Fibroblast of lung (primary cell): ENCODE data around the gene NECTIN2. TPM values are rescaled to one million over a fixed set of nuclear protein-coding genes. Genes with fewer than 3 reads are reported as not detected.

Experiments used
- DNase-seq, 2 donors: peaks; one replicate each; pipeline versions ENCODE4 v3.0.0 to v3.0.0-alpha.2; 2010; ENCODE audit warnings: low read depth in 2 of 2
- H2AFZ ChIP-seq: 2 replicates; pipeline ENCODE4 v1.5.1; 2012; ENCODE audit warnings: low read length, control low read depth, inconsistent platforms
- H3K27ac ChIP-seq: 2 replicates; pipeline ENCODE4 v1.5.1; 2011; ENCODE audit warnings: low read length, control low read depth; ENCODE audit not compliant: insufficient read depth
- H3K27me3 ChIP-seq: 2 replicates; pipeline ENCODE4 v1.5.1; 2011; ENCODE audit warnings: mild to moderate bottlenecking, low read length; ENCODE audit not compliant: control insufficient read depth, insufficient read depth
- H3K36me3 ChIP-seq: 2 replicates; pipeline ENCODE4 v1.5.1; 2011; ENCODE audit warnings: low read length; ENCODE audit not compliant: control insufficient read depth, insufficient read depth
- H3K4me1 ChIP-seq: 2 replicates; pipeline ENCODE4 v1.5.1; 2011; ENCODE audit warnings: low read length; ENCODE audit not compliant: control insufficient read depth, insufficient read depth; ENCODE audit errors: extremely low read depth
- H3K4me2 ChIP-seq: 2 replicates; pipeline ENCODE4 v1.5.1; 2011; ENCODE audit warnings: low read length, control low read depth; ENCODE audit not compliant: insufficient read depth; ENCODE audit errors: extremely low read depth
- H3K4me3 ChIP-seq, 4 experiments: fragments of 200-600 bp in 1 of 4; sonication (generic) in 1 of 4; replicated peaks in 1 of 4; 2 replicates each; pipeline ENCODE4 v1.5.1; 2011 to 2016; ENCODE audit warnings: low read length in 4 of 4, low read depth in 3 of 4, mild to moderate bottlenecking in 3 of 4, control low read depth in 2 of 4, inconsistent platforms in 1 of 4, mixed read lengths in 1 of 4; ENCODE audit not compliant: insufficient read depth in 1 of 4; ENCODE audit errors: control extremely low read depth in 1 of 4
- H3K79me2 ChIP-seq: 2 replicates; pipeline ENCODE4 v1.5.1; 2012; ENCODE audit warnings: mild to moderate bottlenecking, low read length, inconsistent platforms; ENCODE audit not compliant: control insufficient read depth, insufficient read depth
- H3K9ac ChIP-seq: 2 replicates; pipeline ENCODE4 v1.5.1; 2011; ENCODE audit warnings: mild to moderate bottlenecking, low read length, control low read depth; ENCODE audit not compliant: insufficient read depth
- H3K9me3 ChIP-seq: 2 replicates; pipeline ENCODE4 v1.5.1; 2012; ENCODE audit warnings: low read depth, low read length; ENCODE audit not compliant: control insufficient read depth, insufficient read depth
- H4K20me1 ChIP-seq: 2 replicates; pipeline ENCODE4 v1.5.1; 2011; ENCODE audit warnings: low read length; ENCODE audit not compliant: control insufficient read depth, insufficient read depth; ENCODE audit errors: extremely low read depth
- CTCF ChIP-seq, 2 donors: IDR thresholded peaks in 1 of 2; conservative IDR thresholded peaks in 1 of 2; 1 replicate in 1 of 2; 2 replicates in 1 of 2; pipeline ENCODE4 v1.5.1; 2011 to 2012; ENCODE audit warnings: low read length in 2 of 2, control low read depth in 1 of 2, inconsistent platforms in 1 of 2, low read depth in 1 of 2, mild to moderate bottlenecking in 1 of 2
- EZH2 ChIP-seq: IDR thresholded peaks from 2 replicates; pipeline ENCODE4 v1.5.1; 2012; ENCODE audit warnings: low read length, control low read depth, mild to moderate bottlenecking; ENCODE audit errors: missing control alignments
- polyA plus RNA-seq, 2 donors: library from polyadenylated mRNA; depleted of rRNA in 1 of 2; stranded (reverse) in 1 of 2; unstranded in 1 of 2; fragments of >200 nt; gene quantifications; 2 replicates each; pipeline ENCODE4 v1.2.1, GENCODE V29; 2011 to 2012; ENCODE audit warnings: missing spikeins in 1 of 2
- total RNA-seq: library from RNA; depleted of rRNA; stranded (reverse); fragments of >200 nt; gene quantifications from 2 replicates; pipeline ENCODE4 v1.2.1, GENCODE V29; 2014

The NECTIN2 gene
- total and polyA plus RNA-seq, 2 donors (not counting 1 experiment from before 2014, with no cell fraction given): 70.7 to 77.4 TPM

GRCh38 chr19:44867578-44867977 is 21.5 kb downstream of the NECTIN2 start:
- Histone ChIP-seq H3K9ac (no peak overlapping the region), H3K9me3 (no peaks in the 10 kb centered on the region), H3K4me2 (no peak overlapping the region), H3K27ac (no peak overlapping the region), H3K36me3 (peaks cover 19% of the 10 kb centered on the region), H3K79me2 (no peaks in the 10 kb centered on the region), H3K4me1 (no peaks in the 10 kb centered on the region), H3K4me3 (no peak overlapping the region), H4K20me1 (no peaks in the 10 kb centered on the region), H3K27me3 (no peaks in the 10 kb centered on the region), H2AFZ (no peak overlapping the region)
- no peak for DNase-seq
- TF ChIP-seq CTCF (conservative IDR thresholded peaks at IDR 0.05 in 1 of 2, IDR thresholded peaks at IDR 0.05 in 1 of 2; ENCODE audit: low read depth in 1 of 2, low read length in 2 of 2) (no peak), EZH2 (no peak)

GRCh38 chr19:44869733-44870470 is 23.8 kb downstream of the NECTIN2 start:
- Histone ChIP-seq H3K27ac (no peak overlapping the region), H3K36me3 (peaks cover 35% of the 10 kb centered on the region), H2AFZ (no peak overlapping the region), H3K9me3 (no peaks in the 10 kb centered on the region), H3K4me1 (no peaks in the 10 kb centered on the region), H4K20me1 (no peaks in the 10 kb centered on the region), H3K27me3 (no peaks in the 10 kb centered on the region), H3K4me2 (no peak overlapping the region), H3K4me3 (no peak overlapping the region), H3K79me2 (no peaks in the 10 kb centered on the region), H3K9ac (no peak overlapping the region)
- TF ChIP-seq CTCF (conservative IDR thresholded peaks at IDR 0.05 in 1 of 2, IDR thresholded peaks at IDR 0.05 in 1 of 2; ENCODE audit: low read depth in 1 of 2, low read length in 2 of 2) (no peak), EZH2 (no peak)
- DNase-seq: peak; percentile 70 to 95

- no peak overlapping the region for H3K4me3 ChIP-seq
- no peak overlapping the region for H3K4me2 ChIP-seq
- no peaks in the 10 kb centered on the region for H3K4me1 ChIP-seq
- H2AFZ ChIP-seq: no peak overlapping the region
- no peak for TF ChIP-seq EZH2
- no peak for TF ChIP-seq CTCF (conservative IDR thresholded peaks at IDR 0.05 in 1 of 2, IDR thresholded peaks at IDR 0.05 in 1 of 2; ENCODE audit: low read depth in 1 of 2, low read length in 2 of 2)
- H3K9ac ChIP-seq: no peak overlapping the region
- no peak overlapping the region for H3K27ac ChIP-seq
- no peaks in the 10 kb centered on the region for H3K79me2 ChIP-seq
- no peaks in the 10 kb centered on the region for H3K27me3 ChIP-seq
- H3K9me3 ChIP-seq: no peaks in the 10 kb centered on the region
- no peaks in the 10 kb centered on the region for H4K20me1 ChIP-seq
- no peak for DNase-seq
- peaks cover 30% of the 10 kb centered on the region for H3K36me3 ChIP-seq
Measured at GRCh38 chr19:44871809-44872208, 25.7 kb downstream of the NECTIN2 start.
